Nephron progenitor cell (in vitro differentiated cells): Measurements from ENCODE around the gene ABCF3.
A peak's percentile ranks its signal among the peaks of the same experiment; 100 is the strongest.
"Not testable (repeated sequence)": the region's sequence is repeated elsewhere in the genome, so short reads cannot be mapped to it uniquely, and the experiment has no call there.

ENCODE experiments used
- DNase-seq: peaks from one replicate; pipeline ENCODE4 v3.0.0; 2021
- H3K27ac Mint-ChIP-seq: 2 replicates; pipeline ENCODE4 v1.8.0; 2021; ENCODE audit warnings: mild to moderate bottlenecking, moderate library complexity, mixed read lengths
- H3K27me3 Mint-ChIP-seq: 2 replicates; pipeline ENCODE4 v1.8.0; 2021; ENCODE audit warnings: mild to moderate bottlenecking, low read depth, mixed read lengths; ENCODE audit not compliant: poor library complexity
- H3K36me3 Mint-ChIP-seq: 2 replicates; pipeline ENCODE4 v1.8.0; 2021; ENCODE audit warnings: low read depth, mixed read lengths
- H3K4me1 Mint-ChIP-seq: 2 replicates; pipeline ENCODE4 v1.8.0; 2021; ENCODE audit warnings: mixed read lengths
- H3K4me3 Mint-ChIP-seq: 2 replicates; pipeline ENCODE4 v1.8.0; 2021; ENCODE audit warnings: mild to moderate bottlenecking, moderate library complexity, mixed read lengths
- H3K9me3 Mint-ChIP-seq: 2 replicates; pipeline ENCODE4 v1.8.0; 2021; ENCODE audit warnings: mild to moderate bottlenecking, moderate library complexity, mixed read lengths
- CTCF ChIP-seq: fragments of 200-600 bp; sonication (generic); IDR thresholded peaks from 2 replicates; pipeline ENCODE4 v1.5.0; 2021; ENCODE audit warnings: antibody characterized with exemption

ABCF3 gene

GRCh38 chr3:184145751-184146270 lies 40.2 kb upstream of the ABCF3 start:
- no peak for TF ChIP-seq CTCF
- no peak for DNase-seq
- H3K4me3 Mint-ChIP-seq = no peak overlapping the region
- H3K27me3 Mint-ChIP-seq = no peaks in the 10 kb centered on the region
- peak overlapping the region; percentile 66 for H3K27ac Mint-ChIP-seq
- no peaks in the 10 kb centered on the region for H3K4me1 Mint-ChIP-seq
- peaks cover 11% of the 10 kb centered on the region for H3K36me3 Mint-ChIP-seq
- H3K9me3 Mint-ChIP-seq = no peaks in the 10 kb centered on the region

- Mint-ChIP-seq H3K4me1 (peaks cover 6% of the 10 kb centered on the region), H3K27ac (peak overlapping the region; percentile 45), H3K36me3 (no peaks in the 10 kb centered on the region), H3K27me3 (no peaks in the 10 kb centered on the region), H3K4me3 (no peak overlapping the region), H3K9me3 (no peaks in the 10 kb centered on the region)
- TF ChIP-seq CTCF = no peak
- DNase-seq = no peak
Observed at GRCh38 chr3:184148076-184148475, 37.9 kb upstream of the ABCF3 start.

DNA sequence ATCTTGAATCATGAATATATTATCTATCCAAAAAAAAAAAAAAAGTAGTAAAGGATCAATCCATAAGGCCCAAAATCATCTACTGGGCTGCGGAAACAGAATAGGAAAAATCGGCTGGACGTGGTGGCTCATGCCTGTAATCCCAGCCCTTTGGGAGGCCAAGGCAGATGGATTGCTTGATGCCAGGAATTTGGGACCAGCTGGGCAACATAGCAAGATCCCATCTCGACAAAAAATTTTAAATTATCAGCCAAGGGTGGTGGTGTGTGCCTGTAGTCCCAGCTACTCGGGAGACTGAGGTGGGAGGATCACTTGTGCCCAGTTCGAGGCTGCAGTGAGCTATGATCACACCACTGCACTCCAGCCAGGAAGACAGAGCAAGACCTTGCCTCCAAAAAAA lies 36.9 kb upstream of the ABCF3 start:
- Mint-ChIP-seq H3K9me3 (no peaks in the 10 kb centered on the region), H3K4me1 (peaks cover 17% of the 10 kb centered on the region), H3K27me3 (no peaks in the 10 kb centered on the region), H3K27ac (no peak overlapping the region), H3K36me3 (no peaks in the 10 kb centered on the region), H3K4me3 (no peak overlapping the region)
- no peak for TF ChIP-seq CTCF
- DNase-seq = no peak

DNA sequence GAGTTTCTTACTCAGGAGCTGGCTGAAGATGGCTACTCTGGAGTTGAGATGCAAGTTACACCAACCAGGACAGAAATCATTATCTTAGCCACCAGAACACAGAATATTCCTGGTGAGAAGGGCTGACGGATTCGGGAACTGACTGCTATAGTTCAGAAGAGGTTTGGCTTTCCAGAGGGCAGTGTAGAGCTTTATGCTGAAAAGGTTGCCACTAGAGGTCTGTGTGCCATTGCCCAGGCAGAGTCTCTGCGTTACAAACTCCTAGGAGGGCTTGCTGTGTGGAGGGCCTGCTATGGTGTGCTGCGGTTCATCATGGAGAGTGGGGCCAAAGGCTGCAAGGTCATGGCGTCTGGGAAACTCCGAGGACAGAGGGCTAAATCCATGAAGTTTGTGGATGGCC lies 36.2 kb upstream of the ABCF3 start:
- not testable (repeated sequence) for H3K27me3 Mint-ChIP-seq, H3K27ac Mint-ChIP-seq, H3K4me3 Mint-ChIP-seq, H3K36me3 Mint-ChIP-seq, H3K9me3 Mint-ChIP-seq, DNase-seq
- H3K4me1 Mint-ChIP-seq = peaks cover 23% of the 10 kb centered on the region

GRCh38 chr3:184154885-184155643 lies 30.9 kb upstream of the ABCF3 start, which contains the start of gene DVL3:
Gene DVL3 (plus strand): TSS chr3:184155377. CDS start chr3:184155636, 259 bp downstream.
- H3K27ac Mint-ChIP-seq = peak within 1 kb of the TSS; percentile 99
- peaks cover 46% of the 10 kb centered on the region for H3K4me1 Mint-ChIP-seq
- H3K27me3 Mint-ChIP-seq = peaks cover 3% of the 10 kb centered on the region
- peak within 1 kb of the TSS; percentile 99 for H3K4me3 Mint-ChIP-seq
- H3K9me3 Mint-ChIP-seq = no peaks in the 10 kb centered on the region
- peaks cover 5% of the 10 kb centered on the region for H3K36me3 Mint-ChIP-seq
- DNase-seq = peak; percentile 77
- no peak for TF ChIP-seq CTCF

DNA sequence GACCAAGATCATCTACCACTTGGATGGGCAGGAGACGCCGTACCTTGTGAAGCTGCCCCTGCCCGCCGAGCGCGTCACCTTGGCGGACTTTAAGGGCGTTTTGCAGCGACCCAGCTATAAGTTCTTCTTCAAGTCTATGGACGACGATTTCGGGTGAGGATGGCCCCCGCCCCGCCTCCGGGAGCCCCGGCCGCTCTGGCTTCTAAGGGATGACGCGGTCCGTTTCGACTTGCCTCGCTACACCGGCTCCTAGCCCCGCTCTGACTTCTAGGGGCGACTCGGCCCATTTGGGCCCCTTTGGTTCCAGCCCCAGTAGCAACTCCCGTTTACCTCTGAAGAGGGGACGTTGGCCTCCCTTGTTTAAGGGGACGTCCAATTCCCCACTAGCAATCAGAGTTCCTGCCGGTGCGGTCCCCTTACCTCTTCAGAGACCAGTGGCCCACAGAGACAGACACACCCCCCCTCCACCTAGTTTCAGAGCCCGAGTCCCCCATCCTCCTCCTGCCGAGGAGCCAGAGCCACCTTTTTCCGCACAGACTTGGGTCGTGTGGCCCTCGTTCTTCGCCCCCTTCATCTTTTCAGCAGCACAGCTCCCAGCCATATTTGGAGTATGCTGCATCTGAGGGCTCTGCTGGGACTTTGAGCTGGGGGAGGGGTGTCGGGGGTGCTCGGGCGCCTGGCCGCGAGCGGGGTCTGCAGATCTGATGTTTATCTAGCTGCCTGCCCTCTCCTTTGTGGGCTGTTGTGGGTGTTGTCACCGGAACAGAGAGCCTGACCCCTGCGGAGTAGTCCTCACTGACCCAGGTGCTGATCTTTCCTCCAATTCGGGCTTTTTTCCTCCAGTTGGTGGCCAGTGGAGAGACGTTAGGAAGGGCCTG lies 30.1 kb upstream of the ABCF3 start:
- peak overlapping the region; percentile 99 for H3K4me3 Mint-ChIP-seq
- TF ChIP-seq CTCF = no peak
- peaks cover 3% of the 10 kb centered on the region for H3K27me3 Mint-ChIP-seq
- DNase-seq = peak; percentile 30
- peak overlapping the region; percentile 99 for H3K27ac Mint-ChIP-seq
- peaks cover 5% of the 10 kb centered on the region for H3K36me3 Mint-ChIP-seq
- no peaks in the 10 kb centered on the region for H3K9me3 Mint-ChIP-seq
- H3K4me1 Mint-ChIP-seq = peaks cover 55% of the 10 kb centered on the region
